Esophagus muscularis mucosa (tissue), 3 donors: Measurements from ENCODE around the gene TMEM185A.
"Not testable (repeated sequence)": the region's sequence is repeated elsewhere in the genome, so short reads cannot be mapped to it uniquely, and the experiment has no call there.

Source experiments
- POLR2A ChIP-seq: fragments of 450-650 bp; IDR thresholded peaks from one replicate; pipeline ENCODE4 v1.6.1; 2017; ENCODE audit warnings: antibody characterized with exemption, moderate library complexity, mild to moderate bottlenecking, low read depth
- POLR2AphosphoS5 ChIP-seq, 2 donors: sonication (generic); formaldehyde crosslinking; IDR thresholded peaks; one replicate each; pipeline ENCODE4 v1.6.1; 2017; ENCODE audit warnings: antibody characterized with exemption in 2 of 2
- TF ChIP-seq, protein P1 (sequence below), 3 experiments: fragments of 200-600 bp in 2 of 3; fragments of 450-650 bp in 1 of 3; sonication (generic) in 2 of 3; IDR thresholded peaks; one replicate each; pipeline ENCODE4 v1.5.1; 2017 to 2019; ENCODE audit warnings: antibody characterized with exemption in 3 of 3, mild to moderate bottlenecking in 2 of 3, moderate library complexity in 1 of 3

DNA sequence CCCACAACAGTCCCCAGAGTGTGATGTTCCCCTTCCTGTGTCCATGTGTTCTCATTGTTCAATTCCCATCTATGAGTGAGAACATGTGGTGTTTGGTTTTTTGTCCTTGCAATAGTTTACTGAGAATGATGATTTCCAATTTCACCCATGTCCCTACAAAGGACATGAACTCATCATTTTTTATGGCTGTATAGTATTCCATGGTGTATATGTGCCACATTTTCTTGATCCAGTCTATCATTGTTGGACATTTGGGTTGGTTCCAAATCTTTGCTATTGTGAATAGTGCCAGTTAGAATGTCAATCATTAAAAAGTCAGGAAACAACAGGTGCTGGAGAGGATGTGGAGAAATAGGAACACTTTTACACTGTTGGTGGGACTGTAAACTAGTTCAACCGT, 11.9 kb downstream of the TMEM185A start:
- TF ChIP-seq, protein P1, sequence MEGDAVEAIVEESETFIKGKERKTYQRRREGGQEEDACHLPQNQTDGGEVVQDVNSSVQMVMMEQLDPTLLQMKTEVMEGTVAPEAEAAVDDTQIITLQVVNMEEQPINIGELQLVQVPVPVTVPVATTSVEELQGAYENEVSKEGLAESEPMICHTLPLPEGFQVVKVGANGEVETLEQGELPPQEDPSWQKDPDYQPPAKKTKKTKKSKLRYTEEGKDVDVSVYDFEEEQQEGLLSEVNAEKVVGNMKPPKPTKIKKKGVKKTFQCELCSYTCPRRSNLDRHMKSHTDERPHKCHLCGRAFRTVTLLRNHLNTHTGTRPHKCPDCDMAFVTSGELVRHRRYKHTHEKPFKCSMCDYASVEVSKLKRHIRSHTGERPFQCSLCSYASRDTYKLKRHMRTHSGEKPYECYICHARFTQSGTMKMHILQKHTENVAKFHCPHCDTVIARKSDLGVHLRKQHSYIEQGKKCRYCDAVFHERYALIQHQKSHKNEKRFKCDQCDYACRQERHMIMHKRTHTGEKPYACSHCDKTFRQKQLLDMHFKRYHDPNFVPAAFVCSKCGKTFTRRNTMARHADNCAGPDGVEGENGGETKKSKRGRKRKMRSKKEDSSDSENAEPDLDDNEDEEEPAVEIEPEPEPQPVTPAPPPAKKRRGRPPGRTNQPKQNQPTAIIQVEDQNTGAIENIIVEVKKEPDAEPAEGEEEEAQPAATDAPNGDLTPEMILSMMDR (IDR thresholded peaks at IDR 0.05): not testable (repeated sequence)
- TF ChIP-seq POLR2A; POLR2AphosphoS5 (IDR thresholded peaks at IDR 0.05): not testable (repeated sequence)
